H9 (cell line): ENCODE data around the gene GRK1. TPM values are rescaled to one million over a fixed set of nuclear protein-coding genes. Genes with fewer than 3 reads are reported as not detected.
A peak's percentile ranks its signal among the peaks of the same experiment; 100 is the strongest.

Experiments used
- DNase-seq: peaks from one replicate; pipeline ENCODE4 v3.0.0-alpha.2; 2017
- H2AFZ ChIP-seq: one replicate; pipeline ENCODE4 v1.6.1; 2013; ENCODE audit warnings: mild to moderate bottlenecking, low read length, control low read depth, moderate library complexity
- H2AK5ac ChIP-seq: 2 replicates; pipeline ENCODE4 v1.6.1; 2013; ENCODE audit warnings: low read length, control low read depth, mixed read lengths; ENCODE audit not compliant: insufficient read length
- H2BK120ac ChIP-seq: one replicate; pipeline ENCODE4 v1.6.1; 2013; ENCODE audit warnings: low read depth, mild to moderate bottlenecking, low read length, control low read depth, inconsistent platforms; ENCODE audit not compliant: poor library complexity, severe bottlenecking
- H2BK12ac ChIP-seq: 2 replicates; pipeline ENCODE4 v1.6.1; 2013; ENCODE audit warnings: low read length, control low read depth, mixed read lengths, low read depth; ENCODE audit not compliant: insufficient read length
- H2BK15ac ChIP-seq: 2 replicates; pipeline ENCODE4 v1.6.1; 2013; ENCODE audit warnings: low read depth, low read length, control low read depth
- H2BK20ac ChIP-seq: one replicate; pipeline ENCODE4 v1.6.1; 2013; ENCODE audit warnings: low read depth, mild to moderate bottlenecking, low read length, control low read depth, inconsistent platforms; ENCODE audit not compliant: poor library complexity, severe bottlenecking
- H2BK5ac ChIP-seq: 2 replicates; pipeline ENCODE4 v1.6.1; 2013; ENCODE audit warnings: low read length, control low read depth, mixed read lengths; ENCODE audit not compliant: insufficient read length
- H3K14ac ChIP-seq: 2 replicates; pipeline ENCODE4 v1.6.1; 2013; ENCODE audit warnings: low read length, control low read depth; ENCODE audit not compliant: insufficient read depth
- H3K18ac ChIP-seq: 2 replicates; pipeline ENCODE4 v1.6.1; 2013; ENCODE audit warnings: low read depth, mild to moderate bottlenecking, mixed read lengths, low read length, control low read depth; ENCODE audit not compliant: insufficient read length
- H3K23ac ChIP-seq: 2 replicates; pipeline ENCODE4 v1.6.1; 2013; ENCODE audit warnings: low read length, control low read depth, mixed read lengths, low read depth; ENCODE audit not compliant: insufficient read length
- H3K23me2 ChIP-seq: 2 replicates; pipeline ENCODE4 v1.6.1; 2013; ENCODE audit warnings: low read depth, mild to moderate bottlenecking, mixed read lengths, low read length, control low read depth; ENCODE audit not compliant: insufficient read length, poor library complexity, severe bottlenecking
- H3K27ac ChIP-seq: 2 replicates; pipeline ENCODE4 v1.5.1; 2013; ENCODE audit warnings: low read length, control low read depth, mixed read lengths, low read depth; ENCODE audit not compliant: insufficient read length
- H3K27me3 ChIP-seq: 2 replicates; pipeline ENCODE4 v1.6.1; 2013; ENCODE audit warnings: low read length, control low read depth, inconsistent platforms; ENCODE audit not compliant: insufficient read depth
- H3K4ac ChIP-seq: 2 replicates; pipeline ENCODE4 v1.6.1; 2013; ENCODE audit warnings: low read depth, mild to moderate bottlenecking, control low read depth, inconsistent platforms, low read length, moderate library complexity
- H3K4me1 ChIP-seq: 2 replicates; pipeline ENCODE4 v1.6.1; 2013; ENCODE audit warnings: low read length, control low read depth, inconsistent platforms; ENCODE audit not compliant: insufficient read depth
- H3K4me2 ChIP-seq: 2 replicates; pipeline ENCODE4 v1.6.1; 2013; ENCODE audit warnings: low read length, control low read depth, mixed read lengths; ENCODE audit not compliant: insufficient read length, insufficient read depth
- H3K56ac ChIP-seq: 2 replicates; pipeline ENCODE4 v1.6.1; 2013; ENCODE audit warnings: low read depth, mild to moderate bottlenecking, mixed read lengths, low read length, control low read depth; ENCODE audit not compliant: insufficient read length
- H3K79me1 ChIP-seq: 2 replicates; pipeline ENCODE4 v1.6.1; 2013; ENCODE audit warnings: low read depth, mild to moderate bottlenecking, moderate library complexity, low read length, control low read depth, inconsistent platforms; ENCODE audit not compliant: insufficient read depth, poor library complexity, severe bottlenecking
- H3K79me2 ChIP-seq: 2 replicates; pipeline ENCODE4 v1.6.1; 2013; ENCODE audit warnings: low read length, control low read depth, inconsistent platforms; ENCODE audit not compliant: insufficient read depth
- H3K9ac ChIP-seq: 2 replicates; pipeline ENCODE4 v1.6.1; 2013; ENCODE audit warnings: low read length, control low read depth, mixed read lengths; ENCODE audit not compliant: insufficient read length; ENCODE audit errors: extremely low read depth
- H3K9me3 ChIP-seq: one replicate; pipeline ENCODE4 v1.6.1; 2013; ENCODE audit warnings: low read depth, low read length, inconsistent platforms; ENCODE audit not compliant: control insufficient read depth
- H3T11ph ChIP-seq: one replicate; pipeline ENCODE4 v1.6.1; 2013; ENCODE audit warnings: mild to moderate bottlenecking, low read length, control low read depth, inconsistent platforms
- H4K20me1 ChIP-seq: one replicate; pipeline ENCODE4 v1.6.1; 2013; ENCODE audit not compliant: control insufficient read depth, insufficient read length, insufficient read depth
- H4K5ac ChIP-seq: 2 replicates; pipeline ENCODE4 v1.6.1; 2013; ENCODE audit warnings: low read depth, mild to moderate bottlenecking, mixed read lengths, low read length, control low read depth; ENCODE audit not compliant: insufficient read length
- H4K8ac ChIP-seq: replicated peaks from 2 replicates; pipeline ENCODE4 v1.6.1; 2013; ENCODE audit warnings: low read length, control low read depth, mixed read lengths, low read depth; ENCODE audit not compliant: insufficient read length
- H4K91ac ChIP-seq: 2 replicates; pipeline ENCODE4 v1.6.1; 2013; ENCODE audit warnings: low read depth, mild to moderate bottlenecking, moderate library complexity, mixed read lengths, low read length, control low read depth; ENCODE audit not compliant: insufficient read length
- H3K27ac Mint-ChIP-seq, 3 experiments: 2 replicates in 2 of 3; 3 replicates in 1 of 3; pipeline ENCODE4 v1.8.0; 2020 to 2021; ENCODE audit warnings: mixed read lengths in 3 of 3, mild to moderate bottlenecking in 1 of 3, moderate library complexity in 1 of 3
- H3K27me3 Mint-ChIP-seq: 2 replicates; pipeline ENCODE4 v1.8.0; 2021; ENCODE audit warnings: low read depth, mild to moderate bottlenecking, moderate library complexity, mixed read lengths
- H3K36me3 Mint-ChIP-seq, 3 experiments: 2 replicates in 2 of 3; 3 replicates in 1 of 3; pipeline ENCODE4 v1.8.0; 2020 to 2021; ENCODE audit warnings: low read depth in 3 of 3, mixed read lengths in 3 of 3; ENCODE audit not compliant: insufficient read depth in 1 of 3
- H3K4me1 Mint-ChIP-seq, 2 experiments: 2 replicates each; pipeline ENCODE4 v1.8.0; 2020; ENCODE audit warnings: mixed read lengths in 2 of 2
- H3K4me3 Mint-ChIP-seq, 2 experiments: 2 replicates in 1 of 2; 3 replicates in 1 of 2; pipeline ENCODE4 v1.8.0; 2020 to 2021; ENCODE audit warnings: mild to moderate bottlenecking in 2 of 2, mixed read lengths in 2 of 2, moderate library complexity in 1 of 2
- H3K9me3 Mint-ChIP-seq, 2 experiments: 2 replicates in 1 of 2; 3 replicates in 1 of 2; pipeline ENCODE4 v1.8.0; 2020; ENCODE audit warnings: mild to moderate bottlenecking in 2 of 2, mixed read lengths in 2 of 2, moderate library complexity in 1 of 2
- CTCF ChIP-seq: fragments of 200-600 bp; sonication (generic); conservative IDR thresholded peaks from 3 replicates; pipeline ENCODE4 v1.8.0; 2021; ENCODE audit warnings: antibody characterized with exemption, mild to moderate bottlenecking
- WGBS: extraction: QIAGEN DNeasy Blood & Tissue Kit; methylation state at CpG from one replicate; pipeline ENCODE4 v1.1.7; 2013; ENCODE audit warnings: missing lambda C conversion rate, low lambda C conversion rate, mixed read lengths; ENCODE audit not compliant: insufficient read length; ENCODE audit errors: extremely low coverage; 5-methylcytosine and 5-hydroxymethylcytosine counted together
- total RNA-seq: library from RNA; stranded (reverse); gene quantifications from 2 replicates; pipeline ENCODE4 v1.2.1, GENCODE V29; 2021

Gene GRK1
- total RNA-seq, 1 experiment from 2014 or later, result 0.31 TPM

- no peak for DNase-seq
- no peak overlapping the region for H2BK15ac ChIP-seq
- H3K27ac ChIP-seq, result no peak overlapping the region
Observed at GRCh38 chr13:113650275-113650674, 16.7 kb upstream of the GRK1 start.

More at GRCh38 chr13:113650275-113650674, 16.7 kb upstream of the GRK1 start:
- no peak overlapping the region for H3K4me2 ChIP-seq
- H3K18ac ChIP-seq, result no peak overlapping the region
- no peak overlapping the region for H3T11ph ChIP-seq
- no peaks in the 10 kb centered on the region for H3K4me1 ChIP-seq
- H2BK20ac ChIP-seq, result no peak overlapping the region
- H4K8ac ChIP-seq, result no peak overlapping the region
- H3K9me3 ChIP-seq, result no peaks in the 10 kb centered on the region
- H3K23me2 ChIP-seq, result no peaks in the 10 kb centered on the region
- H4K20me1 ChIP-seq, result no peaks in the 10 kb centered on the region
- no peak overlapping the region for H4K5ac ChIP-seq
- H3K14ac ChIP-seq, result no peak overlapping the region; the same call in 1 of the 2 replicates
- no peak overlapping the region for H2BK12ac ChIP-seq
- no CpG with 5 or more reads among the region's 15 CpGs for WGBS
- TF ChIP-seq CTCF, result no peak
- H3K9me3 Mint-ChIP-seq, result peaks cover 0 to 20% of the 10 kb centered on the region in 2 experiments; a peak in 2 of 5 replicates
- no peak overlapping the region; a peak in 1 of 5 replicates for H3K4me3 Mint-ChIP-seq
- no peaks in the 10 kb centered on the region for H3K79me1 ChIP-seq
- peaks cover 7% of the 10 kb centered on the region in 2 experiments for H3K4me1 Mint-ChIP-seq
- H3K36me3 Mint-ChIP-seq, result peaks cover 0 to 33% (median 22%) of the 10 kb centered on the region in 3 experiments; a peak in 5 of 7 replicates
- H2AK5ac ChIP-seq, result no peak overlapping the region
- no peaks in the 10 kb centered on the region for H3K27me3 ChIP-seq
- H2AFZ ChIP-seq, result no peak overlapping the region
- no peak overlapping the region for H3K4ac ChIP-seq
- H3K23ac ChIP-seq, result no peak overlapping the region
- H3K79me2 ChIP-seq, result no peaks in the 10 kb centered on the region
- H4K91ac ChIP-seq, result no peak overlapping the region
- no peak overlapping the region for H3K56ac ChIP-seq
- no peak overlapping the region for H2BK5ac ChIP-seq
- H3K27ac Mint-ChIP-seq, result peak overlapping the region in 2 of 3 experiments; percentile 2 to 25; a peak in 2 of 7 replicates
- no peak overlapping the region for H2BK120ac ChIP-seq
- H3K27me3 Mint-ChIP-seq, result peaks cover 4% of the 10 kb centered on the region
- no peak overlapping the region for H3K9ac ChIP-seq
